Gastroesophageal sphincter (tissue), 4 donors: Measurements from ENCODE around the gene DLX3. TPM values are rescaled to one million over a fixed set of nuclear protein-coding genes. Genes with fewer than 3 reads are reported as not detected.

Source experiments
- ATAC-seq: fragments of 150-250 bp; one replicate; pipeline ENCODE4 v1.9.1; 2016; ENCODE audit warnings: mild to moderate bottlenecking, moderate library complexity
- H3K27ac ChIP-seq, 4 donors: fragments of 200-600 bp; sonication (generic) in 3 of 4; 1 replicate in 3 of 4; 2 replicates in 1 of 4; pipeline ENCODE4 v1.5.1; 2016 to 2019
- H3K27me3 ChIP-seq: fragments of 200-600 bp; sonication (generic); one replicate; pipeline ENCODE4 v1.5.1; 2019
- H3K36me3 ChIP-seq, 2 donors: fragments of 200-600 bp; sonication (generic); one replicate each; pipeline ENCODE4 v1.5.1; 2019; ENCODE audit warnings: control low read depth in 1 of 2
- H3K4me1 ChIP-seq, 3 donors: fragments of 200-600 bp; sonication (generic); 1 replicate in 2 of 3; 2 replicates in 1 of 3; pipeline ENCODE4 v1.5.1; 2016 to 2019; ENCODE audit warnings: control low read depth in 2 of 3
- H3K4me3 ChIP-seq, 2 donors: fragments of 200-600 bp; sonication (generic); one replicate each; pipeline ENCODE4 v1.5.1; 2019; ENCODE audit warnings: mild to moderate bottlenecking in 1 of 2, moderate library complexity in 1 of 2
- H3K9me3 ChIP-seq, 3 donors: fragments of 200-600 bp; sonication (generic); one replicate each; pipeline ENCODE4 v1.5.1; 2017 to 2019; ENCODE audit warnings: control low read depth in 2 of 3
- CTCF ChIP-seq, 4 experiments: fragments of 200-600 bp in 2 of 4; fragments of 450-650 bp in 2 of 4; sonication (generic) in 1 of 4; IDR thresholded peaks; one replicate each; pipeline ENCODE4 v1.5.1; 2017 to 2019; ENCODE audit warnings: antibody characterized with exemption in 4 of 4, mild to moderate bottlenecking in 2 of 4, moderate library complexity in 2 of 4
- EP300 ChIP-seq: sonication (generic); formaldehyde crosslinking; IDR thresholded peaks from one replicate; pipeline ENCODE4 v1.6.1; 2017; ENCODE audit warnings: antibody characterized with exemption, mild to moderate bottlenecking
- POLR2A ChIP-seq, 2 donors: fragments of 450-650 bp; IDR thresholded peaks; one replicate each; pipeline ENCODE4 v1.6.1; 2017; ENCODE audit warnings: antibody characterized with exemption in 2 of 2, mild to moderate bottlenecking in 2 of 2, moderate library complexity in 1 of 2
- POLR2AphosphoS5 ChIP-seq: sonication (generic); formaldehyde crosslinking; IDR thresholded peaks from one replicate; pipeline ENCODE4 v1.6.1; 2017; ENCODE audit warnings: antibody characterized with exemption
- WGBS, 2 donors: methylation state at CpG; one replicate each; pipeline ENCODE4 v1.1.5; 2018; ENCODE audit warnings: low coverage in 1 of 2; 5-methylcytosine and 5-hydroxymethylcytosine counted together
- total RNA-seq, 4 donors: library from RNA; depleted of rRNA; stranded (reverse); fragments of >200 nt; gene quantifications; one replicate each; pipeline ENCODE4 v1.1.0, GENCODE V29; 2016

DLX3 gene
- total RNA-seq, 4 donors from 2014 or later = not detected

- H3K27me3 ChIP-seq = no peaks in the 10 kb centered on the region
- ATAC-seq = no peak
- no peak overlapping the region for H3K4me3 ChIP-seq
- no peaks in the 10 kb centered on the region for H3K36me3 ChIP-seq
- WGBS, 2 donors = 25 to 40% methylated on average over 5 of the region's 7 CpGs
- no peak overlapping the region for H3K27ac ChIP-seq
- no peaks in the 10 kb centered on the region for H3K9me3 ChIP-seq
- peaks cover 0 to 23% (median 16%) of the 10 kb centered on the region in 3 donors for H3K4me1 ChIP-seq
- TF ChIP-seq CTCF (IDR thresholded peaks at IDR 0.05) (no peak), POLR2A (IDR thresholded peaks at IDR 0.05) (no peak), POLR2AphosphoS5 (no peak)
Observed at GRCh38 chr17:50024808-50025207, 29.8 kb upstream of the DLX3 start.

- Histone ChIP-seq H3K4me3 (no peak overlapping the region), H3K27me3 (no peaks in the 10 kb centered on the region), H3K9me3 (no peaks in the 10 kb centered on the region), H3K27ac (no peak overlapping the region), H3K4me1 (peaks cover 0 to 21% (median 16%) of the 10 kb centered on the region in 3 donors), H3K36me3 (no peaks in the 10 kb centered on the region)
- ATAC-seq = no peak
- TF ChIP-seq CTCF (IDR thresholded peaks at IDR 0.05) (no peak), EP300 (no peak), POLR2AphosphoS5 (no peak), POLR2A (IDR thresholded peaks at IDR 0.05) (no peak)
- 47 to 55% methylated on average over 8 of the region's 8 CpGs for WGBS, 2 donors
Observed at GRCh38 chr17:50023520-50023919, 28.5 kb upstream of the DLX3 start.

GRCh38 chr17:50022463-50023130, 27.6 kb upstream of the DLX3 start:
- Histone ChIP-seq H3K27me3 (no peaks in the 10 kb centered on the region), H3K9me3 (no peaks in the 10 kb centered on the region), H3K4me3 (no peak overlapping the region), H3K27ac (no peak overlapping the region), H3K4me1 (peaks cover 0 to 11% (median 7%) of the 10 kb centered on the region in 3 donors), H3K36me3 (no peaks in the 10 kb centered on the region)
- ATAC-seq = no peak
- 30 to 53% methylated on average over 6 of the region's 6 CpGs for WGBS, 2 donors
- TF ChIP-seq POLR2AphosphoS5 = no peak

GRCh38 chr17:50021681-50022370, 26.8 kb upstream of the DLX3 start:
- H3K9me3 ChIP-seq = no peaks in the 10 kb centered on the region
- peaks cover 0 to 4% (median 0%) of the 10 kb centered on the region in 3 donors for H3K4me1 ChIP-seq
- no peak for TF ChIP-seq POLR2AphosphoS5
- TF ChIP-seq EP300 = no peak
- no peak for TF ChIP-seq POLR2A (IDR thresholded peaks at IDR 0.05)
- TF ChIP-seq CTCF (IDR thresholded peaks at IDR 0.05) = no peak
- no peak overlapping the region for H3K27ac ChIP-seq
- ATAC-seq = no peak
- 88 to 90% methylated on average over 1 to 4 of the region's 6 CpGs for WGBS, 2 donors
- H3K4me3 ChIP-seq = no peak overlapping the region
- no peaks in the 10 kb centered on the region for H3K36me3 ChIP-seq
- no peaks in the 10 kb centered on the region for H3K27me3 ChIP-seq

- H3K4me3 ChIP-seq = no peak overlapping the region
- no peak for ATAC-seq
- 56 to 60% methylated on average over 11 to 13 of the region's 13 CpGs for WGBS, 2 donors
- no peaks in the 10 kb centered on the region for H3K4me1 ChIP-seq
- H3K36me3 ChIP-seq = no peaks in the 10 kb centered on the region
- H3K9me3 ChIP-seq = no peaks in the 10 kb centered on the region
- TF ChIP-seq POLR2AphosphoS5 (no peak), EP300 (no peak), POLR2A (IDR thresholded peaks at IDR 0.05) (no peak), CTCF (IDR thresholded peaks at IDR 0.05) (no peak)
- H3K27ac ChIP-seq = no peak overlapping the region
- H3K27me3 ChIP-seq = no peaks in the 10 kb centered on the region
Observed at GRCh38 chr17:50020841-50021599, 26.0 kb upstream of the DLX3 start.
